Liver (tissue), 9 donors: ENCODE results near the gene ARFGAP3. TPM values are rescaled to one million over a fixed set of nuclear protein-coding genes. Genes with fewer than 3 reads are reported as not detected.

ENCODE experiments used
- DNase-seq: peaks from one replicate; pipeline ENCODE4 v3.0.0-alpha.2; 2017; ENCODE audit warnings: low spot score
- H3K27ac ChIP-seq, 2 donors: one replicate each; pipeline ENCODE4 v1.7.0; 2013; ENCODE audit warnings: inconsistent platforms in 2 of 2, low read length in 2 of 2, control low read depth in 1 of 2, low read depth in 1 of 2, mild to moderate bottlenecking in 1 of 2
- H3K27me3 ChIP-seq, 4 donors: one replicate each; pipeline versions ENCODE4 v1.6.1 to v1.7.0; 2013; ENCODE audit warnings: low read length in 3 of 4, inconsistent platforms in 1 of 4, mild to moderate bottlenecking in 1 of 4, moderate library complexity in 1 of 4; ENCODE audit not compliant: control insufficient read depth in 4 of 4, insufficient read depth in 4 of 4
- H3K36me3 ChIP-seq, 4 donors: one replicate each; pipeline versions ENCODE4 v1.6.1 to v1.7.0; 2013; ENCODE audit warnings: low read length in 3 of 4, mild to moderate bottlenecking in 3 of 4, low read depth in 1 of 4, moderate library complexity in 1 of 4; ENCODE audit not compliant: control insufficient read depth in 4 of 4, insufficient read depth in 3 of 4
- H3K4me1 ChIP-seq, 4 donors: one replicate each; pipeline versions ENCODE4 v1.6.1 to v1.7.0; 2013; ENCODE audit warnings: low read length in 3 of 4, mild to moderate bottlenecking in 3 of 4, moderate library complexity in 1 of 4; ENCODE audit not compliant: control insufficient read depth in 4 of 4, insufficient read depth in 4 of 4
- H3K4me3 ChIP-seq, 3 donors: one replicate each; pipeline versions ENCODE4 v1.6.1 to v1.7.0; 2013; ENCODE audit warnings: low read length in 3 of 3, control low read depth in 1 of 3, low read depth in 1 of 3, mild to moderate bottlenecking in 1 of 3
- H3K9ac ChIP-seq, 2 donors: one replicate each; pipeline ENCODE4 v1.7.0; 2013; ENCODE audit warnings: low read length in 2 of 2, mild to moderate bottlenecking in 2 of 2, moderate library complexity in 2 of 2, control low read depth in 1 of 2, low read depth in 1 of 2
- H3K9me3 ChIP-seq, 4 donors: one replicate each; pipeline versions ENCODE4 v1.6.1 to v1.7.0; 2013; ENCODE audit warnings: low read length in 3 of 4; ENCODE audit not compliant: control insufficient read depth in 4 of 4
- ATF3 ChIP-seq: IDR thresholded peaks from 2 replicates; pipeline ENCODE4 v1.6.1; 2016; ENCODE audit warnings: antibody characterized with exemption
- CTCF ChIP-seq: fragments of 150-350 bp; IDR thresholded peaks from 2 replicates; pipeline ENCODE4 v1.5.1; 2017; ENCODE audit warnings: improper control_type of control experiment, low read depth, low read length; ENCODE audit not compliant: missing input control
- EGR1 ChIP-seq, 2 donors: IDR thresholded peaks; 2 replicates each; pipeline ENCODE4 v1.6.1; 2016 to 2018; ENCODE audit warnings: antibody characterized with exemption in 2 of 2, low read depth in 2 of 2
- FOXA1 ChIP-seq: IDR thresholded peaks from 2 replicates; pipeline ENCODE4 v1.6.1; 2016; ENCODE audit warnings: antibody characterized with exemption
- FOXA2 ChIP-seq: IDR thresholded peaks from 2 replicates; pipeline ENCODE4 v1.6.1; 2016; ENCODE audit warnings: antibody characterized with exemption
- GABPA ChIP-seq, 2 donors: IDR thresholded peaks in 1 of 2; conservative IDR thresholded peaks in 1 of 2; 2 replicates each; pipeline ENCODE4 v1.6.1; 2016; ENCODE audit warnings: antibody characterized with exemption in 2 of 2, mild to moderate bottlenecking in 1 of 2, moderate library complexity in 1 of 2
- HNF4A ChIP-seq, 2 donors: conservative IDR thresholded peaks; 2 replicates each; pipeline ENCODE4 v1.6.1; 2016; ENCODE audit warnings: antibody characterized with exemption in 2 of 2, mild to moderate bottlenecking in 2 of 2
- HNF4G ChIP-seq: IDR thresholded peaks from 2 replicates; pipeline ENCODE4 v1.6.1; 2016; ENCODE audit warnings: antibody characterized with exemption
- JUND ChIP-seq, 2 donors: IDR thresholded peaks; 2 replicates each; pipeline ENCODE4 v1.6.1; 2016; ENCODE audit warnings: antibody characterized with exemption in 2 of 2
- MAX ChIP-seq: IDR thresholded peaks from 2 replicates; pipeline ENCODE4 v1.6.1; 2016; ENCODE audit warnings: antibody characterized with exemption
- NR2F2 ChIP-seq: IDR thresholded peaks from 2 replicates; pipeline ENCODE4 v1.6.1; 2016; ENCODE audit warnings: antibody characterized with exemption
- RAD21 ChIP-seq, 2 donors: IDR thresholded peaks; 2 replicates each; pipeline ENCODE4 v1.6.1; 2016; ENCODE audit warnings: antibody characterized with exemption in 2 of 2, mild to moderate bottlenecking in 2 of 2
- REST ChIP-seq: IDR thresholded peaks from 2 replicates; pipeline ENCODE4 v1.6.1; 2016; ENCODE audit warnings: antibody characterized with exemption, mild to moderate bottlenecking
- RXRA ChIP-seq, 2 donors: IDR thresholded peaks; 2 replicates each; pipeline ENCODE4 v1.6.1; 2017 to 2018; ENCODE audit warnings: antibody characterized with exemption in 2 of 2, mild to moderate bottlenecking in 1 of 2
- SP1 ChIP-seq: IDR thresholded peaks from 2 replicates; pipeline ENCODE4 v1.6.1; 2018; ENCODE audit warnings: antibody characterized with exemption, mild to moderate bottlenecking
- YY1 ChIP-seq: IDR thresholded peaks from 2 replicates; pipeline ENCODE4 v1.6.1; 2016; ENCODE audit warnings: antibody characterized with exemption, mild to moderate bottlenecking
- WGBS: extraction: QIAGEN DNeasy Blood & Tissue Kit; methylation state at CpG from one replicate; pipeline ENCODE4 v1.1.7; 2013; 5-methylcytosine and 5-hydroxymethylcytosine counted together
- polyA plus RNA-seq, 2 donors: library from polyadenylated mRNA; stranded (reverse) in 1 of 2; unstranded in 1 of 2; fragments of 200-250 nt in 1 of 2; fragments of >200 nt in 1 of 2; fragmentation: Nextera tagmentation in 1 of 2; extraction: Ambion mirVana in 1 of 2; gene quantifications; one replicate each; pipeline versions ENCODE4 v1.2.1 to v1.2.3, GENCODE V29; 2013 to 2015
- total RNA-seq, 2 donors: library from RNA; depleted of rRNA; stranded (reverse); fragments of >200 nt; gene quantifications; one replicate each; pipeline ENCODE4 v1.2.3, GENCODE V29; 2014
- donor health status: healthy.
- donor health status: healthy.
- donor health status: healthy.
- donor health status: healthy.
- donor health status: healthy.

The ARFGAP3 gene
- total and polyA plus RNA-seq, 4 donors: 18.2 to 55.1 (median 27.5) TPM

- H3K4me1 ChIP-seq: peaks cover 14 to 62% (median 44%) of the 10 kb centered on the region in 4 donors
- H3K9ac ChIP-seq: no peak overlapping the region
- H3K36me3 ChIP-seq: peaks cover 0 to 14% (median 7%) of the 10 kb centered on the region in 4 donors
- H3K27me3 ChIP-seq: no peaks in the 10 kb centered on the region
- 95% methylated on average over 9 of the region's 9 CpGs for WGBS
- no peaks in the 10 kb centered on the region for H3K9me3 ChIP-seq
- no peak overlapping the region for H3K27ac ChIP-seq
- no peak for DNase-seq
- no peak overlapping the region for H3K4me3 ChIP-seq
- no peak for TF ChIP-seq CTCF
- no peak for TF ChIP-seq ATF3
- TF ChIP-seq MAX: no peak
- no peak for TF ChIP-seq JUND (IDR thresholded peaks at IDR 0.05)
- TF ChIP-seq HNF4A (conservative IDR thresholded peaks at IDR 0.05): no peak
- no peak for TF ChIP-seq EGR1 (IDR thresholded peaks at IDR 0.05; ENCODE audit: low read depth in 2 of 2)
- TF ChIP-seq FOXA2: no peak
- no peak for TF ChIP-seq HNF4G
- no peak for TF ChIP-seq NR2F2
- no peak for TF ChIP-seq RXRA (IDR thresholded peaks at IDR 0.05)
- no peak for TF ChIP-seq GABPA (IDR thresholded peaks at IDR 0.05 in 1 of 2, conservative IDR thresholded peaks at IDR 0.05 in 1 of 2)
- TF ChIP-seq SP1: no peak
- TF ChIP-seq RAD21 (IDR thresholded peaks at IDR 0.05): no peak
- TF ChIP-seq REST: no peak
- no peak for TF ChIP-seq FOXA1
These were observed 26.9 kb upstream of the ARFGAP3 start for GRCh38 chr22:42883970-42884369.

- Histone ChIP-seq H3K9ac (no peak overlapping the region), H3K27me3 (no peaks in the 10 kb centered on the region), H3K9me3 (no peaks in the 10 kb centered on the region), H3K27ac (peak overlapping the region; percentile 86 to 88), H3K4me1 (peaks cover 14 to 57% (median 37%) of the 10 kb centered on the region in 4 donors), H3K36me3 (peaks cover under 1 to 18% (median 8%) of the 10 kb centered on the region in 4 donors), H3K4me3 (no peak overlapping the region)
- 92% methylated on average over 8 of the region's 8 CpGs for WGBS
- TF ChIP-seq YY1: no peak
- no peak for TF ChIP-seq MAX
- no peak for TF ChIP-seq RXRA (IDR thresholded peaks at IDR 0.05)
- TF ChIP-seq NR2F2: no peak
- no peak for TF ChIP-seq FOXA2
- no peak for TF ChIP-seq HNF4A (conservative IDR thresholded peaks at IDR 0.05)
- no peak for TF ChIP-seq ATF3
- TF ChIP-seq SP1: no peak
- TF ChIP-seq CTCF: no peak
- TF ChIP-seq HNF4G: no peak
- no peak for DNase-seq
These were observed 26.0 kb upstream of the ARFGAP3 start for GRCh38 chr22:42883121-42883520.
